Measurements from ENCODE around the gene TMEM176A.
"Not testable (repeated sequence)": the region's sequence is repeated elsewhere in the genome, so short reads cannot be mapped to it uniquely, and the experiment has no call there.

TMEM176A gene

GRCh38 chr7:150769768-150770167, 30.8 kb upstream of the TMEM176A start:
- Histone ChIP-seq H3K4me1 (ENCODE audit: insufficient read depth, low read length) (no peaks in the 10 kb centered on the region), H3K36me3 (ENCODE audit: insufficient read depth, low read length) (no peaks in the 10 kb centered on the region), H2AFZ (ENCODE audit: low read depth, low read length) (no peak overlapping the region), H4K20me1 (ENCODE audit: insufficient read depth, low read length) (no peaks in the 10 kb centered on the region), H3K9me3 (ENCODE audit: insufficient read depth, low read length, severe bottlenecking) (no peaks in the 10 kb centered on the region), H3K27ac (ENCODE audit: low read length) (no peak overlapping the region), H3K27me3 (ENCODE audit: insufficient read depth, low read length, poor library complexity) (no peaks in the 10 kb centered on the region), H3K4me3 (ENCODE audit: low read depth in 1 of 2, low read length in 2 of 2) (no peak overlapping the region), H3K79me2 (ENCODE audit: insufficient read depth, low read length) (no peaks in the 10 kb centered on the region), H3K9ac (ENCODE audit: low read depth, low read length) (no peak overlapping the region), H3K4me2 (ENCODE audit: insufficient read depth, low read length) (no peak overlapping the region)
- ATAC-seq (ENCODE audit: insufficient read depth, low read depth) (no peak), DNase-seq (no peak)
- TF ChIP-seq, protein P1, sequence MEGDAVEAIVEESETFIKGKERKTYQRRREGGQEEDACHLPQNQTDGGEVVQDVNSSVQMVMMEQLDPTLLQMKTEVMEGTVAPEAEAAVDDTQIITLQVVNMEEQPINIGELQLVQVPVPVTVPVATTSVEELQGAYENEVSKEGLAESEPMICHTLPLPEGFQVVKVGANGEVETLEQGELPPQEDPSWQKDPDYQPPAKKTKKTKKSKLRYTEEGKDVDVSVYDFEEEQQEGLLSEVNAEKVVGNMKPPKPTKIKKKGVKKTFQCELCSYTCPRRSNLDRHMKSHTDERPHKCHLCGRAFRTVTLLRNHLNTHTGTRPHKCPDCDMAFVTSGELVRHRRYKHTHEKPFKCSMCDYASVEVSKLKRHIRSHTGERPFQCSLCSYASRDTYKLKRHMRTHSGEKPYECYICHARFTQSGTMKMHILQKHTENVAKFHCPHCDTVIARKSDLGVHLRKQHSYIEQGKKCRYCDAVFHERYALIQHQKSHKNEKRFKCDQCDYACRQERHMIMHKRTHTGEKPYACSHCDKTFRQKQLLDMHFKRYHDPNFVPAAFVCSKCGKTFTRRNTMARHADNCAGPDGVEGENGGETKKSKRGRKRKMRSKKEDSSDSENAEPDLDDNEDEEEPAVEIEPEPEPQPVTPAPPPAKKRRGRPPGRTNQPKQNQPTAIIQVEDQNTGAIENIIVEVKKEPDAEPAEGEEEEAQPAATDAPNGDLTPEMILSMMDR (IDR thresholded peaks at IDR 0.05; ENCODE audit: borderline replicate concordance, extremely low read depth, low read length, poor library complexity, severe bottlenecking), result no peak
- TF ChIP-seq EZH2 (IDR thresholded peaks at IDR 0.05; ENCODE audit: borderline replicate concordance, low read depth, low read length, severe bottlenecking), result no peak

GRCh38 chr7:150774131-150774530, 26.4 kb upstream of the TMEM176A start:
- H3K9ac ChIP-seq (ENCODE audit: low read depth, low read length); H4K20me1 ChIP-seq (ENCODE audit: insufficient read depth, low read length); H3K4me1 ChIP-seq (ENCODE audit: insufficient read depth, low read length); H3K4me2 ChIP-seq (ENCODE audit: insufficient read depth, low read length); H3K79me2 ChIP-seq (ENCODE audit: insufficient read depth, low read length); DNase-seq; H2AFZ ChIP-seq (ENCODE audit: low read depth, low read length); H3K27me3 ChIP-seq (ENCODE audit: insufficient read depth, low read length, poor library complexity); H3K4me3 ChIP-seq (ENCODE audit: low read depth in 1 of 2, low read length in 2 of 2); H3K36me3 ChIP-seq (ENCODE audit: insufficient read depth, low read length); ATAC-seq (ENCODE audit: insufficient read depth, low read depth); H3K9me3 ChIP-seq (ENCODE audit: insufficient read depth, low read length, severe bottlenecking); H3K27ac ChIP-seq (ENCODE audit: low read length): not testable (repeated sequence)

- Histone ChIP-seq H3K79me2 (ENCODE audit: insufficient read depth, low read length) (no peaks in the 10 kb centered on the region), H3K9ac (ENCODE audit: low read depth, low read length) (no peak overlapping the region), H3K27ac (ENCODE audit: low read length) (no peak overlapping the region), H2AFZ (ENCODE audit: low read depth, low read length) (no peak overlapping the region), H4K20me1 (ENCODE audit: insufficient read depth, low read length) (no peaks in the 10 kb centered on the region), H3K4me1 (ENCODE audit: insufficient read depth, low read length) (no peaks in the 10 kb centered on the region), H3K27me3 (ENCODE audit: insufficient read depth, low read length, poor library complexity) (peaks cover 4% of the 10 kb centered on the region), H3K9me3 (ENCODE audit: insufficient read depth, low read length, severe bottlenecking) (no peaks in the 10 kb centered on the region), H3K4me3 (ENCODE audit: low read depth in 1 of 2, low read length in 2 of 2) (no peak overlapping the region), H3K36me3 (ENCODE audit: insufficient read depth, low read length) (no peaks in the 10 kb centered on the region), H3K4me2 (ENCODE audit: insufficient read depth, low read length) (no peak overlapping the region)
- DNase-seq, result no peak
- TF ChIP-seq, protein P1 (IDR thresholded peaks at IDR 0.05; ENCODE audit: borderline replicate concordance, extremely low read depth, low read length, poor library complexity, severe bottlenecking), result no peak
- ATAC-seq (ENCODE audit: insufficient read depth, low read depth), result peak; percentile 31; the same call in 2 of the 3 replicates
These were observed 22.4 kb upstream of the TMEM176A start for GRCh38 chr7:150778014-150778737.

DNA sequence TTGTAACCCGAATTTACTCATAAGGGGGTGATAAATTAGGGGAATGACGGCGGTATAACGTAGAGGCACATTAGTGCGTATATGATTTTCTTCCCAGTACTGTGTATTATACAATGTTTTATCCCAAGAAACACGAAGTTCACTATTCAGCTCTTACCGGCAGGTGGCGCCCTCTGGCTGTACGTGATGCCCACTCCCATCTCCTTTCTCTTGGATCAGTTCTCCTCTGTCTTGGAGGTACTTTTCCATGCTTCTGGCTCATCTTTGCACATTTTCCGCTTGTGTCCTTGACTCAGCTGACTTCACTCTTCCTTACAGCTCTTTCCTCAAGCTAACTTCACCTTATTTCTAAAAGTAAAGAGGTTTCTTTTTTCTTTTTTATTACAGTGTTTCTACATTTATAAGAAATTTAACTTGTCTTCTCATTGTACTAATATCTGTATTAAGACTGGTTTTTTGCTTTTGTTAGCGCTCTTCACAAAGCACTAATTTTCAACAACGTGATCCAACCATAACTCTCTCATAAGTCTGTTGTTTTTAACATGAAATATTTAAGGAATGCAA, 21.7 kb upstream of the TMEM176A start:
- Histone ChIP-seq H3K9ac (ENCODE audit: low read depth, low read length) (no peak overlapping the region), H3K4me2 (ENCODE audit: insufficient read depth, low read length) (no peak overlapping the region), H3K9me3 (ENCODE audit: insufficient read depth, low read length, severe bottlenecking) (no peaks in the 10 kb centered on the region), H3K4me3 (ENCODE audit: low read depth in 1 of 2, low read length in 2 of 2) (no peak overlapping the region), H2AFZ (ENCODE audit: low read depth, low read length) (no peak overlapping the region), H3K27ac (ENCODE audit: low read length) (no peak overlapping the region), H3K79me2 (ENCODE audit: insufficient read depth, low read length) (no peaks in the 10 kb centered on the region), H3K4me1 (ENCODE audit: insufficient read depth, low read length) (no peaks in the 10 kb centered on the region), H3K36me3 (ENCODE audit: insufficient read depth, low read length) (no peaks in the 10 kb centered on the region), H4K20me1 (ENCODE audit: insufficient read depth, low read length) (no peaks in the 10 kb centered on the region), H3K27me3 (ENCODE audit: insufficient read depth, low read length, poor library complexity) (peaks cover 5% of the 10 kb centered on the region)
- ATAC-seq (ENCODE audit: insufficient read depth, low read depth), result peak; percentile 94
- DNase-seq, result peak; percentile 77
- TF ChIP-seq, protein P1 (IDR thresholded peaks at IDR 0.05; ENCODE audit: borderline replicate concordance, extremely low read depth, low read length, poor library complexity, severe bottlenecking), result peak; percentile 97
- TF ChIP-seq EZH2 (IDR thresholded peaks at IDR 0.05; ENCODE audit: borderline replicate concordance, low read depth, low read length, severe bottlenecking), result no peak

Measured in DND-41 (cell line).